ENCODE measurements around the gene KRTAP10-12.
"Not testable (repeated sequence)": the region's sequence is repeated elsewhere in the genome, so short reads cannot be mapped to it uniquely, and the experiment has no call there.

KRTAP10-12 gene

GRCh38 chr21:44656868-44657267 lies 40.1 kb upstream of the KRTAP10-12 start:
- Histone ChIP-seq H3K27ac (ENCODE audit: low read depth, low read length) (no peak overlapping the region), H3K27me3 (ENCODE audit: control insufficient read depth in 1 of 2, insufficient read depth in 2 of 2, low read length in 2 of 2) (no peaks in the 10 kb centered on the region), H3K4me3 (ENCODE audit: low read depth in 1 of 2, low read length in 2 of 2) (no peak overlapping the region)

DNA sequence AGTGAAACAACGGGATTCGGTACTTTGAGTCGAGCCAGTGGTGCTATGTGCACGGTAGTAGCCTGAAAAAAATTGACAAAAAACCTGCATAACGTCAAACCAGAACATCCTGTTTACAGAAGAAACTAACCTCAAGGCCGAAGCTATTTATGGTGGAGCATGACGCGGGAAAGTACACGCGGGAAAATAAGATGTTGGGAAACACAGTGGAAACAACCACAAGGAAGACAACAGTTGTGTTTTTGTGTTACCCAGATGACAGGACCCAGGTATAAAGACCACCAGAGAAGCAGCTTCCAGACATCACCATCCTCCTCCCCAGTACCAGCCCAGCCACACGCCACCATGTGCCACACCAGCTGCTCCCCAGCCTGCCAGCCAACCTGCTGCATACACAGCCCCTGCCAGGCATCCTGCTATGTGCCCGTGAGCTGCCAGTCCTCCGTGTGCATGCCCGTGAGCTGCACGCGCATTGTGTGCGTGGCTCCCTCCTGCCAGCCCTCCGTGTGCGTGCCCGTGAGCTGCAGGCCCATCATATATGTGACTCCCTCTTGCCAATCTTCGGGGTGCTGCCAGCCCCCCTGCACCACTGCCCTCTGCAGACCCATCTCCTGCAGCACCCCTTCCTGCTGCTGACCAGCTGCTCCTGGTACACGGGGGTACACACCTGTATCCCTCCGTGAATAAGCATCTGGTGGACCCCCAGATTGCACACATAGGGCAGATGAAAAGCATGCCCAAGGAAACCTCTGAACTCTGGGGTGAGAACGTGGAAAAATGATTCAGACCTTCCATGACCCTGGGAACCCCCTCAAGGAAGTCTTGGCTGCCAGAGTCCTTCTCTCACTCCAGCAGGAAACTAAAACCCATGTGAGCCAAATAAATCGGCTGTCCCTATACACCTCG lies 39.1 kb upstream of the KRTAP10-12 start, which contains the start of gene KRTAP12-3:
Gene KRTAP12-3, plus strand, starts transcription at position 298 of the 906 bp plus-strand sequence. Its CDS starts 48 bp downstream, at position 346.
- H3K27me3 ChIP-seq (ENCODE audit: control insufficient read depth in 1 of 2, insufficient read depth in 2 of 2, low read length in 2 of 2) = no peaks in the 10 kb centered on the region
- no peaks in the 10 kb centered on the region for H3K9me3 ChIP-seq (ENCODE audit: control insufficient read depth in 1 of 2, low read length in 2 of 2)
- H3K36me3 ChIP-seq (ENCODE audit: control insufficient read depth in 1 of 2, insufficient read depth in 2 of 2, low read length in 2 of 2) = no peaks in the 10 kb centered on the region
- H3K9ac ChIP-seq (ENCODE audit: low read depth in 1 of 2, low read length in 2 of 2) = peak within 1 kb of the TSS in 1 of 2 donors; percentile 4
- H3K4me3 ChIP-seq (ENCODE audit: low read depth in 1 of 2, low read length in 2 of 2) = no peak within 1 kb of the TSS
- peak within 1 kb of the TSS; percentile 28 for H3K27ac ChIP-seq (ENCODE audit: low read depth, low read length)
- H3K4me1 ChIP-seq (ENCODE audit: control insufficient read depth in 1 of 2, insufficient read depth in 2 of 2, low read length in 2 of 2) = peaks cover 0 to 4% of the 10 kb centered on the region in 2 donors

More at GRCh38 chr21:44656868-44657267, 40.1 kb upstream of the KRTAP10-12 start:
- Histone ChIP-seq H3K4me1 (ENCODE audit: control insufficient read depth in 1 of 2, insufficient read depth in 2 of 2, low read length in 2 of 2) (peaks cover 0 to 4% of the 10 kb centered on the region in 2 donors), H3K9ac (ENCODE audit: low read depth in 1 of 2, low read length in 2 of 2) (peak overlapping the region in 1 of 2 donors; percentile 4), H3K36me3 (ENCODE audit: control insufficient read depth in 1 of 2, insufficient read depth in 2 of 2, low read length in 2 of 2) (no peaks in the 10 kb centered on the region), H3K9me3 (ENCODE audit: control insufficient read depth in 1 of 2, low read length in 2 of 2) (no peaks in the 10 kb centered on the region)

DNA sequence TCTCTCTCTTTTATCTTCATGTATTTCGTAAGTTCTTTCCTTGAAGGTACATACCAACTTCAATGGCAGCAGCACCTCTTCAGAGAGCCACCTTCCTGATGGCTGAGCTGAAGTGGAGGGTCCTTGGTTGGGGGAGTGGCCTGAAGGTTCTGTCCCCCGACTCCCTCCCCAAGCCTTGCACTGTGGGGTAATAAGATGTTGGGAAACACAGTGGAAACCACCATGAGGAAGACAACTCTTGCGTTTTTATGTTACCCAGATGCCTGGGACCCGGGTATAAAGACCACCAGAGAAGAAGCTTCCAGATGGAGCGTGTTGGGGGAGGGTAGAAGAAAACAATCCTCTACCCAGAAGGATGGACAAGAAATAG lies 38.4 kb upstream of the KRTAP10-12 start:
- Histone ChIP-seq H3K9ac (ENCODE audit: low read depth in 1 of 2, low read length in 2 of 2) (no peak overlapping the region), H3K36me3 (ENCODE audit: control insufficient read depth in 1 of 2, insufficient read depth in 2 of 2, low read length in 2 of 2) (no peaks in the 10 kb centered on the region), H3K9me3 (ENCODE audit: control insufficient read depth in 1 of 2, low read length in 2 of 2) (no peaks in the 10 kb centered on the region), H3K4me1 (ENCODE audit: control insufficient read depth in 1 of 2, insufficient read depth in 2 of 2, low read length in 2 of 2) (peaks cover 0 to 4% of the 10 kb centered on the region in 2 donors), H3K4me3 (ENCODE audit: low read depth in 1 of 2, low read length in 2 of 2) (no peak overlapping the region), H3K27ac (ENCODE audit: low read depth, low read length) (no peak overlapping the region), H3K27me3 (ENCODE audit: control insufficient read depth in 1 of 2, insufficient read depth in 2 of 2, low read length in 2 of 2) (no peaks in the 10 kb centered on the region)

GRCh38 chr21:44658913-44659595 lies 37.9 kb upstream of the KRTAP10-12 start:
- H3K27me3 ChIP-seq (ENCODE audit: control insufficient read depth in 1 of 2, insufficient read depth in 2 of 2, low read length in 2 of 2) = no peaks in the 10 kb centered on the region
- H3K4me3 ChIP-seq (ENCODE audit: low read depth in 1 of 2, low read length in 2 of 2) = no peak overlapping the region
- no peaks in the 10 kb centered on the region for H3K9me3 ChIP-seq (ENCODE audit: control insufficient read depth in 1 of 2, low read length in 2 of 2)
- no peak overlapping the region for H3K9ac ChIP-seq (ENCODE audit: low read depth in 1 of 2, low read length in 2 of 2)
- no peaks in the 10 kb centered on the region for H3K36me3 ChIP-seq (ENCODE audit: control insufficient read depth in 1 of 2, insufficient read depth in 2 of 2, low read length in 2 of 2)
- H3K4me1 ChIP-seq (ENCODE audit: control insufficient read depth in 1 of 2, insufficient read depth in 2 of 2, low read length in 2 of 2) = peaks cover 0 to 4% of the 10 kb centered on the region in 2 donors
- no peak overlapping the region for H3K27ac ChIP-seq (ENCODE audit: low read depth, low read length)

DNA sequence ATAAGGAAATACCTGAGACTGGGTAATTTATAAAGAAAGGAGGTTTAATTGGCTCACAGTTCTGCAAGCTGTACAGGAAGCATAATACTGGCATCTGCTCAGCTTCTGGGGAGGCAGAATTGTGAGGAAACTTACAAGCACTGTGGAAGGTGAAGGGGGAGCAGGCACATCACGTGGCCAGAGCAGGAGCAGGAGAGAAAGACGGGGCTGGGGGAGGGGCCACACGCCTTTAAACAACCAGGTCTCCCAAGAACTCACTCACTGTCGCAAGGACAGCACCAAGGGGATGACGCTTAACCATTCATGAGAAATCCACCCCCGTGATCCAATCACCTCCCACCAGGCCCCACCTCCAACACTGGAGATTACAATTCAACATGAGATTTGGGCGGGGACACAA lies 35.4 kb upstream of the KRTAP10-12 start:
- H3K4me3 ChIP-seq (ENCODE audit: low read depth in 1 of 2, low read length in 2 of 2); H3K9ac ChIP-seq (ENCODE audit: low read depth in 1 of 2, low read length in 2 of 2); H3K4me1 ChIP-seq (ENCODE audit: control insufficient read depth in 1 of 2, insufficient read depth in 2 of 2, low read length in 2 of 2); H3K27ac ChIP-seq (ENCODE audit: low read depth, low read length); H3K9me3 ChIP-seq (ENCODE audit: control insufficient read depth in 1 of 2, low read length in 2 of 2); H3K36me3 ChIP-seq (ENCODE audit: control insufficient read depth in 1 of 2, insufficient read depth in 2 of 2, low read length in 2 of 2); H3K27me3 ChIP-seq (ENCODE audit: control insufficient read depth in 1 of 2, insufficient read depth in 2 of 2, low read length in 2 of 2): not testable (repeated sequence)

- no peak overlapping the region for H3K9ac ChIP-seq (ENCODE audit: low read depth in 1 of 2, low read length in 2 of 2)
- H3K4me1 ChIP-seq (ENCODE audit: control insufficient read depth in 1 of 2, insufficient read depth in 2 of 2, low read length in 2 of 2) = no peaks in the 10 kb centered on the region
- H3K9me3 ChIP-seq (ENCODE audit: control insufficient read depth in 1 of 2, low read length in 2 of 2) = no peaks in the 10 kb centered on the region
- H3K27me3 ChIP-seq (ENCODE audit: control insufficient read depth in 1 of 2, insufficient read depth in 2 of 2, low read length in 2 of 2) = peaks cover 0 to 3% of the 10 kb centered on the region in 2 donors
- H3K4me3 ChIP-seq (ENCODE audit: low read depth in 1 of 2, low read length in 2 of 2) = no peak overlapping the region
- no peak overlapping the region for H3K27ac ChIP-seq (ENCODE audit: low read depth, low read length)
- H3K36me3 ChIP-seq (ENCODE audit: control insufficient read depth in 1 of 2, insufficient read depth in 2 of 2, low read length in 2 of 2) = no peaks in the 10 kb centered on the region
Observed at GRCh38 chr21:44664691-44665090, 32.3 kb upstream of the KRTAP10-12 start.

DNA sequence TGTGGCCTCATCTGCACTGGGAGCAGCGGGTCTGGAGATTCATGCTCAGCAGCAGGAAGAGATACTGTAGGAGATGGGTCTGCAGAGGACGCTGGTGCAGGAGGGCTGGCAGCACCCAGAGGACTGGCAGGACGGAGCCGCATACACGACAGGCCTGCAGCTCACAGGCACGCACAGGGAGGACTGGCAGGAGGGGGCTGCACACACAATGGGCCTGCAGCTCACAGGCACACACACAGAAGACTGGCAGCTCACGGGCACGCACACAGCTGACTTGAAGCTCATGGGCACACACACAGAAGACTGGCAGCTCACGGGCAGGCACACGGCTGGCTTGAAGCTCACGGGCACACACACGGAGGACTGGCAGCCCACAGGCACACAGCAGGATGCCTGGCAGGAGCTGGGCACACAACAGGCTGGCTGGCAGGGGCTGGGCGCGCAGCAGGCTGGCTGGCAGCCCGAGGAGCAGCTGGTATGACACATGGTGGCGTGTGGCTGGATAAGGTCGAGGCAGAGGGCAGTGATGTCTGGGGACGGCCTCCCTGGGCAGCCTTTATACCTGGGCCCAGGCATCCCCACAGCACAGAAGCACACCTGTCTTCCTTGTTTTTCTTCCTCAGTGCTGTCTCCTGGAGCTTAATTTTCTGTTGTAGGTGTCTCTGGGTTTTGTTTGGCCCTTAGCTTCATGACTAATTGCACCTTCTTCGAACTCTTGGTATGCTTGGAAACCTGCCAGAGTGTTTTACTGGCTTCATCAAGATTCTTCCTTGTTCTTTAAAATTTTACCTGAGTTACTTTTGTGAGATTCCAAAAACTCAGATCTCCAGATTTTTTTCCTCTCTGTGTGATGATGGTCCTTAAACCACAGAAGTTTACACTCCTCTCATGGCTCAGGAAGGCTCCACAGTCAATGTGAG lies 30.3 kb upstream of the KRTAP10-12 start, which contains the start of gene KRTAP12-2:
Gene KRTAP12-2, minus strand, starts transcription at position 527 of the 920 bp plus-strand sequence. Its CDS starts 41 bp downstream, at position 486.
- Histone ChIP-seq H3K4me1 (ENCODE audit: control insufficient read depth in 1 of 2, insufficient read depth in 2 of 2, low read length in 2 of 2) (no peaks in the 10 kb centered on the region), H3K27ac (ENCODE audit: low read depth, low read length) (no peak within 1 kb of the TSS), H3K9me3 (ENCODE audit: control insufficient read depth in 1 of 2, low read length in 2 of 2) (peaks cover 0 to 5% of the 10 kb centered on the region in 2 donors), H3K36me3 (ENCODE audit: control insufficient read depth in 1 of 2, insufficient read depth in 2 of 2, low read length in 2 of 2) (no peaks in the 10 kb centered on the region), H3K9ac (ENCODE audit: low read depth in 1 of 2, low read length in 2 of 2) (no peak within 1 kb of the TSS), H3K27me3 (ENCODE audit: control insufficient read depth in 1 of 2, insufficient read depth in 2 of 2, low read length in 2 of 2) (peaks cover 0 to 3% of the 10 kb centered on the region in 2 donors), H3K4me3 (ENCODE audit: low read depth in 1 of 2, low read length in 2 of 2) (no peak within 1 kb of the TSS)

DNA sequence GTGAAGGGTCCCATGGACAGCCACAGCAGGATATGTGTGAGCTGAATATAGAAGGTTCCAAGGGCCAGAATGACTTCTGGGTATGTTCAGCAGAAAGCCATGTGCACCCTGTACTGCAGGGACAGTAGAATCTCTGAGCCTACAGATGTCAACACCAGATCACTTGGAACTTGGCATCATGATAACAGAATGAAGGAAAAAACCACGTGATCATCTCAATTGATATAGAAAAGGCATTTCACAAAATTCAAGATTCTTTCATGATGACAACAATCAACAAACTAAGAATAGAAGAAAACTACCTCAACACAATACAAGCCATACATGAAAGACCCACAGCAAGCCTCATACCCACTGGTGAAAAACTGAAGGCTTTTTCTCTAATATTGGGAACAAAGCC lies 29.4 kb upstream of the KRTAP10-12 start:
- Histone ChIP-seq H3K36me3 (ENCODE audit: control insufficient read depth in 1 of 2, insufficient read depth in 2 of 2, low read length in 2 of 2) (no peaks in the 10 kb centered on the region), H3K4me3 (ENCODE audit: low read depth in 1 of 2, low read length in 2 of 2) (no peak overlapping the region), H3K9ac (ENCODE audit: low read depth in 1 of 2, low read length in 2 of 2) (no peak overlapping the region), H3K4me1 (ENCODE audit: control insufficient read depth in 1 of 2, insufficient read depth in 2 of 2, low read length in 2 of 2) (no peaks in the 10 kb centered on the region), H3K9me3 (ENCODE audit: control insufficient read depth in 1 of 2, low read length in 2 of 2) (peaks cover 1 to 11% of the 10 kb centered on the region in 2 donors), H3K27ac (ENCODE audit: low read depth, low read length) (no peak overlapping the region), H3K27me3 (ENCODE audit: control insufficient read depth in 1 of 2, insufficient read depth in 2 of 2, low read length in 2 of 2) (peaks cover 0 to 3% of the 10 kb centered on the region in 2 donors)

- H3K4me3 ChIP-seq (ENCODE audit: low read depth in 1 of 2, low read length in 2 of 2) = no peak overlapping the region
- peaks cover 0 to 3% of the 10 kb centered on the region in 2 donors for H3K27me3 ChIP-seq (ENCODE audit: control insufficient read depth in 1 of 2, insufficient read depth in 2 of 2, low read length in 2 of 2)
- no peaks in the 10 kb centered on the region for H3K36me3 ChIP-seq (ENCODE audit: control insufficient read depth in 1 of 2, insufficient read depth in 2 of 2, low read length in 2 of 2)
- H3K9me3 ChIP-seq (ENCODE audit: control insufficient read depth in 1 of 2, low read length in 2 of 2) = peaks cover 6 to 18% of the 10 kb centered on the region in 2 donors
- no peak overlapping the region for H3K27ac ChIP-seq (ENCODE audit: low read depth, low read length)
- no peaks in the 10 kb centered on the region for H3K4me1 ChIP-seq (ENCODE audit: control insufficient read depth in 1 of 2, insufficient read depth in 2 of 2, low read length in 2 of 2)
- no peak overlapping the region for H3K9ac ChIP-seq (ENCODE audit: low read depth in 1 of 2, low read length in 2 of 2)
Observed at GRCh38 chr21:44670642-44671432, 26.1 kb upstream of the KRTAP10-12 start.
